Measurements from ENCODE around the gene VPS8. TPM values are rescaled to one million over a fixed set of nuclear protein-coding genes. Genes with fewer than 3 reads are reported as not detected.

Gene VPS8
- total and polyA plus RNA-seq, 4 donors: 4.2 to 34.9 (median 22.9) TPM

DNA sequence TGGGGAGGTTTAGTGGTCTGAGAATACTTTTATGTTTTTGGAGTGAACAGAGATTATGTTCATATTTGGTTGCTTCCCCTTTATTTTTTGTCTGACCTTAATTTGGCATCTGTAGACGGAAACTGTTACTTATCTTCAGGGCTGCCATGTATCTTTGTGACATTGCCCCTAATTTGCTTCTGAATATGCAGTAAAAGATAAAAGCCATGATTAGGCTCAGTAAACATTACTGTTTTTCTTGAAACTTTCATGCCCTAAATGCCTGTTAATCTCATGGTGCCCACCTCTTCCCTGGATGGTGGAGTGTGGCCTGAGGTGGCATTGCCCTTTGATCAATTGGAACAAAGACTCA lies 234.2 kb downstream of the VPS8 start:
- H3K27me3 ChIP-seq (ENCODE audit: control insufficient read depth in 4 of 4, insufficient read depth in 4 of 4, low read length in 3 of 4): no peaks in the 10 kb centered on the region
- WGBS: 64% methylated on average over 1 of the region's 1 CpG
- no peak overlapping the region for H3K9ac ChIP-seq (ENCODE audit: low read depth in 1 of 2, low read length in 2 of 2)
- peaks cover 0 to 11% (median 1%) of the 10 kb centered on the region in 4 donors for H3K4me1 ChIP-seq (ENCODE audit: control insufficient read depth in 4 of 4, insufficient read depth in 4 of 4, low read length in 3 of 4)
- DNase-seq (ENCODE audit: low spot score): no peak
- H3K36me3 ChIP-seq (ENCODE audit: control insufficient read depth in 4 of 4, insufficient read depth in 3 of 4, low read depth in 1 of 4, low read length in 3 of 4): peaks cover 2 to 19% (median 8%) of the 10 kb centered on the region in 4 donors
- TF ChIP-seq NR2F2 (IDR thresholded peaks at IDR 0.05) (no peak), ZBTB33 (IDR thresholded peaks at IDR 0.05) (no peak), HNF4G (IDR thresholded peaks at IDR 0.05) (no peak), JUND (IDR thresholded peaks at IDR 0.05) (no peak), SP1 (IDR thresholded peaks at IDR 0.05) (no peak), RXRA (IDR thresholded peaks at IDR 0.05) (no peak)
- TF ChIP-seq, protein P1, sequence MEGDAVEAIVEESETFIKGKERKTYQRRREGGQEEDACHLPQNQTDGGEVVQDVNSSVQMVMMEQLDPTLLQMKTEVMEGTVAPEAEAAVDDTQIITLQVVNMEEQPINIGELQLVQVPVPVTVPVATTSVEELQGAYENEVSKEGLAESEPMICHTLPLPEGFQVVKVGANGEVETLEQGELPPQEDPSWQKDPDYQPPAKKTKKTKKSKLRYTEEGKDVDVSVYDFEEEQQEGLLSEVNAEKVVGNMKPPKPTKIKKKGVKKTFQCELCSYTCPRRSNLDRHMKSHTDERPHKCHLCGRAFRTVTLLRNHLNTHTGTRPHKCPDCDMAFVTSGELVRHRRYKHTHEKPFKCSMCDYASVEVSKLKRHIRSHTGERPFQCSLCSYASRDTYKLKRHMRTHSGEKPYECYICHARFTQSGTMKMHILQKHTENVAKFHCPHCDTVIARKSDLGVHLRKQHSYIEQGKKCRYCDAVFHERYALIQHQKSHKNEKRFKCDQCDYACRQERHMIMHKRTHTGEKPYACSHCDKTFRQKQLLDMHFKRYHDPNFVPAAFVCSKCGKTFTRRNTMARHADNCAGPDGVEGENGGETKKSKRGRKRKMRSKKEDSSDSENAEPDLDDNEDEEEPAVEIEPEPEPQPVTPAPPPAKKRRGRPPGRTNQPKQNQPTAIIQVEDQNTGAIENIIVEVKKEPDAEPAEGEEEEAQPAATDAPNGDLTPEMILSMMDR (IDR thresholded peaks at IDR 0.05; ENCODE audit: low read depth, low read length, missing input control): no peak
- no peak overlapping the region for H3K4me3 ChIP-seq (ENCODE audit: low read depth in 1 of 3, low read length in 3 of 3)
- peak overlapping the region in 1 of 2 donors; percentile 3 for H3K27ac ChIP-seq (ENCODE audit: low read depth in 1 of 2, low read length in 2 of 2)
- H3K9me3 ChIP-seq (ENCODE audit: control insufficient read depth in 4 of 4, low read length in 3 of 4): no peaks in the 10 kb centered on the region

- Histone ChIP-seq H3K4me1 (ENCODE audit: control insufficient read depth in 4 of 4, insufficient read depth in 4 of 4, low read length in 3 of 4) (peaks cover 0 to 11% (median 1%) of the 10 kb centered on the region in 4 donors), H3K27ac (ENCODE audit: low read depth in 1 of 2, low read length in 2 of 2) (no peak overlapping the region), H3K9me3 (ENCODE audit: control insufficient read depth in 4 of 4, low read length in 3 of 4) (no peaks in the 10 kb centered on the region), H3K36me3 (ENCODE audit: control insufficient read depth in 4 of 4, insufficient read depth in 3 of 4, low read depth in 1 of 4, low read length in 3 of 4) (peaks cover 2 to 21% (median 8%) of the 10 kb centered on the region in 4 donors), H3K9ac (ENCODE audit: low read depth in 1 of 2, low read length in 2 of 2) (no peak overlapping the region), H3K27me3 (ENCODE audit: control insufficient read depth in 4 of 4, insufficient read depth in 4 of 4, low read length in 3 of 4) (no peaks in the 10 kb centered on the region), H3K4me3 (ENCODE audit: low read depth in 1 of 3, low read length in 3 of 3) (no peak overlapping the region)
- no peak for DNase-seq (ENCODE audit: low spot score)
- WGBS: 87% methylated on average over 4 of the region's 4 CpGs
- TF ChIP-seq, protein P2, sequence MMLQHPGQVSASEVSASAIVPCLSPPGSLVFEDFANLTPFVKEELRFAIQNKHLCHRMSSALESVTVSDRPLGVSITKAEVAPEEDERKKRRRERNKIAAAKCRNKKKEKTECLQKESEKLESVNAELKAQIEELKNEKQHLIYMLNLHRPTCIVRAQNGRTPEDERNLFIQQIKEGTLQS (IDR thresholded peaks at IDR 0.05): no peak
- TF ChIP-seq, protein P1 (IDR thresholded peaks at IDR 0.05; ENCODE audit: low read depth, low read length, missing input control): no peak
- TF ChIP-seq REST (IDR thresholded peaks at IDR 0.05): no peak
- no peak for TF ChIP-seq TAF1 (conservative IDR thresholded peaks at IDR 0.05)
- no peak for TF ChIP-seq FOXA1 (IDR thresholded peaks at IDR 0.05)
- TF ChIP-seq NR2F2 (IDR thresholded peaks at IDR 0.05): no peak
- no peak for TF ChIP-seq SP1 (IDR thresholded peaks at IDR 0.05)
- TF ChIP-seq JUND (IDR thresholded peaks at IDR 0.05): no peak
- TF ChIP-seq FOXA2 (IDR thresholded peaks at IDR 0.05): no peak
- TF ChIP-seq ZBTB33 (IDR thresholded peaks at IDR 0.05): no peak
- TF ChIP-seq EGR1 (IDR thresholded peaks at IDR 0.05; ENCODE audit: low read depth in 2 of 2): no peak
- no peak for TF ChIP-seq MAX (IDR thresholded peaks at IDR 0.05)
- no peak for TF ChIP-seq HNF4A (conservative IDR thresholded peaks at IDR 0.05)
- TF ChIP-seq RAD21 (IDR thresholded peaks at IDR 0.05): no peak
- TF ChIP-seq YY1 (IDR thresholded peaks at IDR 0.05): no peak
These were observed 234.6 kb downstream of the VPS8 start for GRCh38 chr3:185046603-185047002.

All from liver (tissue), 9 donors.